ENCODE data around the gene DNER.

Gene DNER

DNA sequence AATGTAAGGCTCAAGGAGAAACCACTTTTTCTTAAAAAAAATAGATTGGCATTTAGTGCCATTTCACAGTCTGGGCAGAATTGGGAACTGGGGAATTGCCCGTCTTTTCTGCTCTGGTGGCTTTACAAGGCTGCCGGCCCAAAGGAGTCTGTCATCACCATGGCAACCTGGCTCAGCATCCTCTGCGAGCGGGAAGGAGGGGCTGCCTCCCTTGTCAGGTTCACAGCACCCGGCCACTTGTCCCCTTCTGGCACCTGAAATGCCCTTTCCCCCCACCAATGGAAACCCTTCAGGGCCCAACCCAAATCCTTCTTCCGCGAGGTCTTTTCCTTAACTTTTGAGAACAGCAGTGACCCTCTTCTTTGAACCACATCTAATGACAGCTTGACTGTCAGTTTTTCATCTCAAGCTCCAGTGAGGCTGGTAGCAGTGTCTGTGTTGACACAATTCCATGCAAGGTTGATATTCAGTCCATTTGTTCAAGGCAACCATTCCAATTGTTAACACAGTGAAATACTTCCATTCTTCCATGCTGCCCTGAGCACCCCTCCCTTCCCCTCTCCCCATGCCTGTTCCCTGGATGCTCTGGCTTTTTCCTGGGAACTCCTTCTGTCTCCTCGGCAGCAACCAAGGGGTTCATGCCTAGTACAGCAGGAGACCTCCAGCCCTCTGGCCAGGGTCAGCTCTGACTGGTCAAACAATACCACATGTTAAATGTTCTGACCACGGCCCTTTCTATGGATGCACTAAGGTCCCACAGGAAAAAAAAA is 79.6 kb downstream of the DNER start:
- ChIA-PET POLR2A (ENCODE audit: low non-redundant PET) (no interaction called here), CTCF (interaction anchor here (0.7 kb wide), 1 partner anchor 539 kb away, joined by 3 read pairs; no protein-coding TSS in a partner anchor)

DNA sequence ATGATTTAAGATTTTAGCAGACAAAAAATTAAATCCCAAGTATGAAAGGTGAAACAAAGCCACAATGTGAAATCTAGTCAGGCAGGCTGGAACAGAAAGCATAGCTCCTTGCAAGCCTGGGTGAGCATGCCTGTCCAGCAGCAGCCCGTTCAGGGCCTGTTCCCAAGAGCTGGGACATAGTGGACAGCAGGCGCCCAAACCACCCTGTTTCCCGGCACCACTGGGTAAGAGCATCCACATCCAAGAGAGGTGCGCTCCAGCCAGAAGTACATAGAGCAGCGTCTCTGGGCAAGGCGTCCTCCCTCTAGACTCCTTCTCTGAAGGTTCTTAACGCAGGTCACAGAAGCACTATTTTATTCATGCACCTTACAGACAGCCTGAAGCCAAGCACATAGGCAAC is 80.8 kb downstream of the DNER start:
- ChIA-PET CTCF (no interaction called here), POLR2A (ENCODE audit: low non-redundant PET) (no interaction called here)
- DNase-seq (ENCODE audit: low spot score), result no peak
- no peak overlapping the region for H3K27ac ChIP-seq
- TF ChIP-seq CTCF (conservative IDR thresholded peaks at IDR 0.05; ENCODE audit: low read depth), result no peak

More for the DNA sequence above, 79.6 kb downstream of the DNER start:
- H3K27ac ChIP-seq, result no peak overlapping the region
- no peak for TF ChIP-seq CTCF (conservative IDR thresholded peaks at IDR 0.05; ENCODE audit: low read depth)
- DNase-seq (ENCODE audit: low spot score), result no peak

GRCh38 chr2:229629039-229629438 is 85.3 kb downstream of the DNER start:
- no peak for DNase-seq (ENCODE audit: low spot score)
- ChIA-PET POLR2A (ENCODE audit: low non-redundant PET) (no interaction called here), CTCF (interaction anchor here (0.6 to 0.7 kb wide), 2 partner anchors 124 to 664 kb away, joined by 3 read pairs; no protein-coding TSS in a partner anchor)
- TF ChIP-seq CTCF (conservative IDR thresholded peaks at IDR 0.05; ENCODE audit: low read depth), result no peak
- H3K27ac ChIP-seq, result no peak overlapping the region

DNA sequence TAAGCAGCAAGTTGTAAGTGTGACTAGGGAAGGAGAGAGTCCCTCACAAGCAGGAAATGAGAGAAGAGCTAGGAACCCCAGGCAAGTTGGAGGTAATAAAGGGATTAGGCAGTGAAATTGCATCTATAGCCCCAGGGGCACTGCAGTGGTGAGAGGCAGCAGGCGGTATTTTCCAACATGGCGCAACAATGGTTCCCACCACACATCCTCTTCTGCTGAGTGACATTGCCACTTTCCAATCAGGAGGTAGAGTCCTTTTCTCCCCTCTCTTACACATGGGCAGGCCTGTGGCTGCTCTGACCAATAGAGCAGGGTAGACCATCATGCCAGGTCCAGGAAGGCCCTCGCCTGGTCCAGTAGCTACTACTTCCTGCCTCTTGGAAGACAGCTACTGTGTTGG is 86.6 kb downstream of the DNER start:
- POLR2A ChIA-PET (ENCODE audit: low non-redundant PET), result interaction anchor here (0.6 kb wide), 1 partner anchor 520 kb away, joined by 6 read pairs; no protein-coding TSS in a partner anchor
- CTCF ChIA-PET, result no interaction called here
- TF ChIP-seq CTCF (conservative IDR thresholded peaks at IDR 0.05; ENCODE audit: low read depth), result no peak
- H3K27ac ChIP-seq, result no peak overlapping the region
- no peak for DNase-seq (ENCODE audit: low spot score)

DNA sequence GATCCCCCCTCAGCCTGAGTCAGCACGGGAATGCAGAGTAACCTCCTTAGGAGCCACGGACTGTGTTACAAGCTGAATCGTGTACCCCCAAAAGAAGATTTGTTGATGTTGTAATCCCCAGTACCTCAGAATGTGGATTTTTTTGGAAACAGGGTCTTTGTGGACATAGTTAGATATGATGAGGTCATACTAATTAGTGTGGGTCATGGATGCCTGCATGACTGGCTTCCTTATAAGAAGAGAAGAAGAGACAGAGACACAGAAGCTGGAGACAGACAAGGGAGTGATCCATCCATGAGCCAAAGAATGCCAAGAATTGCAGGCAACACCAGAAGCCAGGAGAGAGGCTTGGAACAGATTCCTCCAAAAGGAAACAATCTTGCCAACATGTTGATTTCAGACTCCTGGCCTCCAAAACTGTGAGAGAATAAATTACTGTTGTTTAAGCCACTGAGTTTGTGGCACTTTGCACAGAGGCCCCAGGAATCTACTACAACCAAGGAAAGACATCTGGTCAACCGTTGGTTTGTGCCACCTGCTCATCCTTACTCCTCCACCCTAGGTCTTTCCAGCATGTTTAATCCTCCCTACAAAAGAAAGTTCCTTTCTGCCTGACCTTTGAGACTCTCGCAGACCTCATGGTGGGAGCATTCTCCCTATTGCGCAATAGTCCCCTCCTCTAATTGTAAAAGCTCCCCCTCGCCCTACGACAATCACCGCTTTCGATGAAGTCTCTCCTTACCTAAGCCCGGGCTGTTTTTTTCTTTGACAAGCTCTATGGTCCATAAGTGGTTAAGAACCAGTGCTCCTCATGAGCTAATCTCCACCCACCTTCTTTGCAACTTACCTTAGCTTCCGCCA is 91.6 kb downstream of the DNER start:
- H3K27ac ChIP-seq, result no peak overlapping the region
- TF ChIP-seq CTCF (conservative IDR thresholded peaks at IDR 0.05; ENCODE audit: low read depth), result no peak
- POLR2A ChIA-PET (ENCODE audit: low non-redundant PET), result no interaction called here
- CTCF ChIA-PET, result interaction anchor here (0.6 kb wide), 1 partner anchor 576 kb away, joined by 3 read pairs; no protein-coding TSS in a partner anchor
- no peak for DNase-seq (ENCODE audit: low spot score)

GRCh38 chr2:229620759-229621158 is 93.6 kb downstream of the DNER start:
- DNase-seq (ENCODE audit: low spot score), result no peak
- TF ChIP-seq CTCF (conservative IDR thresholded peaks at IDR 0.05; ENCODE audit: low read depth), result no peak
- ChIA-PET CTCF (no interaction called here), POLR2A (ENCODE audit: low non-redundant PET) (no interaction called here)
- H3K27ac ChIP-seq, result no peak overlapping the region

Measured in RWPE1 (cell line).